WI38 (cell line): Measurements from ENCODE around the gene PYDC1.

Experiments used
- H3K4me3 ChIP-seq: 2 replicates; pipeline ENCODE4 v1.5.1; 2011; ENCODE audit warnings: low read depth, mild to moderate bottlenecking, control low read depth, low read length
- TF ChIP-seq, protein P1 (sequence below): IDR thresholded peaks from 2 replicates; pipeline ENCODE4 v1.5.1; 2012; ENCODE audit warnings: low read depth, mild to moderate bottlenecking, control low read depth, low read length

PYDC1 gene

GRCh38 chr16:31242206-31242605 is 25.3 kb upstream of the PYDC1 start:
- no peak overlapping the region for H3K4me3 ChIP-seq
- TF ChIP-seq, protein P1, sequence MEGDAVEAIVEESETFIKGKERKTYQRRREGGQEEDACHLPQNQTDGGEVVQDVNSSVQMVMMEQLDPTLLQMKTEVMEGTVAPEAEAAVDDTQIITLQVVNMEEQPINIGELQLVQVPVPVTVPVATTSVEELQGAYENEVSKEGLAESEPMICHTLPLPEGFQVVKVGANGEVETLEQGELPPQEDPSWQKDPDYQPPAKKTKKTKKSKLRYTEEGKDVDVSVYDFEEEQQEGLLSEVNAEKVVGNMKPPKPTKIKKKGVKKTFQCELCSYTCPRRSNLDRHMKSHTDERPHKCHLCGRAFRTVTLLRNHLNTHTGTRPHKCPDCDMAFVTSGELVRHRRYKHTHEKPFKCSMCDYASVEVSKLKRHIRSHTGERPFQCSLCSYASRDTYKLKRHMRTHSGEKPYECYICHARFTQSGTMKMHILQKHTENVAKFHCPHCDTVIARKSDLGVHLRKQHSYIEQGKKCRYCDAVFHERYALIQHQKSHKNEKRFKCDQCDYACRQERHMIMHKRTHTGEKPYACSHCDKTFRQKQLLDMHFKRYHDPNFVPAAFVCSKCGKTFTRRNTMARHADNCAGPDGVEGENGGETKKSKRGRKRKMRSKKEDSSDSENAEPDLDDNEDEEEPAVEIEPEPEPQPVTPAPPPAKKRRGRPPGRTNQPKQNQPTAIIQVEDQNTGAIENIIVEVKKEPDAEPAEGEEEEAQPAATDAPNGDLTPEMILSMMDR, result no peak

GRCh38 chr16:31238041-31238440 is 21.1 kb upstream of the PYDC1 start:
- H3K4me3 ChIP-seq, result no peak overlapping the region
- TF ChIP-seq, protein P1, result no peak

GRCh38 chr16:31229501-31229900 is 12.6 kb upstream of the PYDC1 start:
- TF ChIP-seq, protein P1, result no peak
- H3K4me3 ChIP-seq, result no peak overlapping the region

DNA sequence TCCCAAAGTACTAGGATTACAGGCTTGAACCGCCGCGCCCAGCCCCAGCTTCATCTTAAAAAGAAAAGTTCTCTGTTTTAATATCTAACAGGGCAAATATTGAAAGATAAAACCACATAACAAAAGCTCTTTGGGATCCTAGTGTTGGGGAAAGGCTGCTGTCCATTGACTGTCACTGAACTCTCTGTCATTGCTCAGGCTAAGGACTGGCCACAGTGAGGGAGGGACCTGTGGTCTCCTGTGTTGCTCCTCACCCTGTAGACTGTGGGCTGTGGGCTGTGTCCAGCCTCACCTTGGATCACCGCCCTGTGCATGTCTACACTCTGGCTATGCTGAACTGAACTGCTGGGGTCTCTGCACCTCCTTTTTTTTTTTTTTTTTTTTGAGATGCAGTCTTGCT is 11.3 kb upstream of the PYDC1 start:
- no peak overlapping the region for H3K4me3 ChIP-seq
- TF ChIP-seq, protein P1, result no peak

- no peak overlapping the region for H3K4me3 ChIP-seq
- TF ChIP-seq, protein P1, result no peak
These were observed 8.3 kb upstream of the PYDC1 start for GRCh38 chr16:31225193-31225592.

DNA sequence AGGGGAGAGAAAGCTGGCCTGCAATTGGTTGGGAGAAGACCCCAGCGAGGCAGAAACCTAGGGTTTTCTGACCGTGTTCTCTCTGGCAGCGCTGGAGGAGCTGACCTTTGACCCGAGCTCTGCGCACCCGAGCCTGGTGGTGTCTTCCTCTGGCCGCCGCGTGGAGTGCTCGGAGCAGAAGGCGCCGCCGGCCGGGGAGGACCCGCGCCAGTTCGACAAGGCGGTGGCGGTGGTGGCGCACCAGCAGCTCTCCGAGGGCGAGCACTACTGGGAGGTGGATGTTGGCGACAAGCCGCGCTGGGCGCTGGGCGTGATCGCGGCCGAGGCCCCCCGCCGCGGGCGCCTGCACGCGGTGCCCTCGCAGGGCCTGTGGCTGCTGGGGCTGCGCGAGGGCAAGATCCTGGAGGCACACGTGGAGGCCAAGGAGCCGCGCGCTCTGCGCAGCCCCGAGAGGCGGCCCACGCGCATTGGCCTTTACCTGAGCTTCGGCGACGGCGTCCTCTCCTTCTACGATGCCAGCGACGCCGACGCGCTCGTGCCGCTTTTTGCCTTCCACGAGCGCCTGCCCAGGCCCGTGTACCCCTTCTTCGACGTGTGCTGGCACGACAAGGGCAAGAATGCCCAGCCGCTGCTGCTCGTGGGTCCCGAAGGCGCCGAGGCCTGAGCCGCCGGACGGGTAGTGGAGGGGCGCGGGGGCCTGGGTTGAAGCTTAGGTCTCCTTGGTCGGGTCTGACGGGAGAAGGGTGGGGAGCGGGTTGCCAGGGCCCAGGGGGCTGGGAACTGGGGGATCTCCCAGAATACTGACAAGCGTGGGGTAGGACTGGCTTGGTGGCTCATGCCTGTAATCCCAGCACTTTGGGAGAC is 7.4 kb upstream of the PYDC1 start:
- TF ChIP-seq, protein P1, result no peak
- H3K4me3 ChIP-seq, result no peak overlapping the region

GRCh38 chr16:31223044-31223443 is 6.1 kb upstream of the PYDC1 start:
- TF ChIP-seq, protein P1, result no peak
- H3K4me3 ChIP-seq, result no peak overlapping the region
